Stomach (tissue), 4 donors: Measurements from ENCODE around the gene AQP12B.

Source experiments
- CTCF ChIP-seq, 7 experiments: fragments of 450-650 bp in 4 of 7; fragments of 200-600 bp in 3 of 7; sonication (generic) in 3 of 7; IDR thresholded peaks; one replicate each; pipeline ENCODE4 v1.5.1; 2016 to 2019; ENCODE audit warnings: antibody characterized with exemption in 7 of 7, control low read depth in 2 of 7, mild to moderate bottlenecking in 1 of 7
- EP300 ChIP-seq: sonication (generic); formaldehyde crosslinking; IDR thresholded peaks from one replicate; pipeline ENCODE4 v1.6.1; 2017; ENCODE audit warnings: antibody characterized with exemption
- POLR2A ChIP-seq, 4 donors: fragments of 450-650 bp; IDR thresholded peaks; one replicate each; pipeline ENCODE4 v1.6.1; 2016; ENCODE audit warnings: antibody characterized with exemption in 4 of 4, control low read depth in 2 of 4, mild to moderate bottlenecking in 1 of 4, moderate library complexity in 1 of 4

DNA sequence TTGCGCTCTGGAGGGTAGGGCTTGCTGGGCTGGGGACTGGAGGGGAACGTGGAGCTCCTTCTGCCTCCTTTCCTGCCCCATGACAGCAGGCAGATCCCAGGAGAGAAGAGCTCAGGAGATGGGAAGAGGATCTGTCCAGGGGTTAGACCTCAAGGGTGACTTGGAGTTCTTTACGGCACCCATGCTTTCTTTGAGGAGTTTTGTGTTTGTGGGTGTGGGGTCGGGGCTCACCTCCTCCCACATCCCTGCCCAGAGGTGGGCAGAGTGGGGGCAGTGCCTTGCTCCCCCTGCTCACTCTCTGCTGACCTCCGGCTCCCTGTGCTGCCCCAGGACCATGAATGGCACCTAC, 53.1 kb downstream of the AQP12B start:
- no peak for TF ChIP-seq CTCF (IDR thresholded peaks at IDR 0.05)
- TF ChIP-seq POLR2A (IDR thresholded peaks at IDR 0.05) = no peak
- no peak for TF ChIP-seq EP300
